Panc1 (cell line): ENCODE results near the gene SLC20A1. TPM values are rescaled to one million over a fixed set of nuclear protein-coding genes. Genes with fewer than 3 reads are reported as not detected.
A peak's percentile ranks its signal among the peaks of the same experiment; 100 is the strongest.

Experiments
- ATAC-seq: fragments of 200-7000 bp; cut with Tn5 transposase; 2 replicates; pipeline ENCODE4 v1.9.1; 2020; ENCODE audit warnings: mild to moderate bottlenecking, moderate library complexity
- BruUV-seq: library from RNA; stranded (reverse); fragments of 400-500 nt; replicated peaks from 2 replicates; lab custom pipeline; 2021; lab: Mats Ljungman, UMichigan
- CTCF ChIA-PET: fragments of 300-600 bp; sonication (Branson Sonifier 250); formaldehyde crosslinking; loops from one replicate; lab custom pipeline; 2022; ENCODE audit warnings: antibody characterized with exemption; lab: Charles Lee
- POLR2A ChIA-PET: fragments of 300-600 bp; sonication (Branson Sonifier 250); formaldehyde crosslinking; loops from one replicate; lab custom pipeline; 2022; ENCODE audit warnings: antibody characterized with exemption; lab: Charles Lee
- DNase-seq: peaks from one replicate; pipeline ENCODE4 v3.0.0-alpha.2; 2010; ENCODE audit warnings: low read depth, low spot score
- H3K27ac ChIP-seq: 2 replicates; pipeline ENCODE4 v1.5.1; 2011; ENCODE audit warnings: mild to moderate bottlenecking, low read length, inconsistent platforms
- H3K27me3 ChIP-seq: fragments of 200-500 bp; sonication (Bioruptor generic); 2 replicates; pipeline ENCODE4 v1.6.0; 2014; ENCODE audit warnings: low read length, inconsistent platforms; ENCODE audit not compliant: control insufficient read depth, insufficient read depth
- H3K36me3 ChIP-seq: fragments of 200-500 bp; sonication (Bioruptor generic); 2 replicates; pipeline ENCODE4 v1.5.1; 2014; ENCODE audit warnings: inconsistent platforms, mild to moderate bottlenecking, low read length, moderate library complexity; ENCODE audit not compliant: control insufficient read depth, insufficient read depth
- H3K4me1 ChIP-seq: 2 replicates; pipeline ENCODE4 v1.5.1; 2011; ENCODE audit warnings: inconsistent platforms, mild to moderate bottlenecking, low read length, moderate library complexity; ENCODE audit not compliant: control insufficient read depth, insufficient read depth
- H3K4me3 ChIP-seq, 2 experiments: 2 replicates each; pipeline ENCODE4 v1.5.1; 2011 to 2012; ENCODE audit warnings: low read depth in 2 of 2, low read length in 2 of 2, mild to moderate bottlenecking in 2 of 2, inconsistent platforms in 1 of 2, moderate library complexity in 1 of 2
- H3K9me3 ChIP-seq: fragments of 200-500 bp; sonication (Bioruptor generic); 2 replicates; pipeline ENCODE4 v1.5.1; 2014; ENCODE audit warnings: low read depth, mild to moderate bottlenecking, inconsistent platforms, low read length, moderate library complexity; ENCODE audit not compliant: control insufficient read depth, insufficient read depth
- POLR2AphosphoS5 ChIP-seq: IDR thresholded peaks from 2 replicates; pipeline ENCODE4 v1.6.1; 2012; ENCODE audit warnings: mild to moderate bottlenecking, low read depth, low read length, moderate library complexity
- SIN3A ChIP-seq: IDR thresholded peaks from 2 replicates; pipeline ENCODE4 v1.6.1; 2012; ENCODE audit warnings: low read depth, mild to moderate bottlenecking, low read length, moderate library complexity, borderline replicate concordance; ENCODE audit not compliant: insufficient read depth
- TCF7L2 ChIP-seq: IDR thresholded peaks from 2 replicates; pipeline ENCODE4 v1.6.1; 2011; ENCODE audit warnings: mild to moderate bottlenecking, low read depth, low read length, inconsistent platforms
- in situ Hi-C: cut with HindIII; loops from 2 replicates; pipeline ENCODE4 v1.10.0; 2016; ENCODE audit warnings: low sequenced_read_pairs, low pct_unique_long_range_greater_than_20kb
- intact Hi-C: fragments of 100-400 bp; cut with micrococcal nuclease; formaldehyde crosslinking; loops from one replicate; pipeline ENCODE4 v1.10.0; 2022; ENCODE audit not compliant: unreplicated experiment
- total RNA-seq: library from RNA; stranded (reverse); gene quantifications from one replicate; pipeline ENCODE4 v1.2.1, GENCODE V29; 2021; ENCODE audit not compliant: unreplicated experiment
- TF ChIP-seq, protein P1 (sequence below): fragments of 450-650 bp; IDR thresholded peaks from 2 replicates; pipeline ENCODE4 v1.5.1; 2017; ENCODE audit warnings: mild to moderate bottlenecking
- TF ChIP-seq, protein P2 (sequence below), 2 experiments: IDR thresholded peaks; 2 replicates each; pipeline ENCODE4 v1.6.1; 2011 to 2012; ENCODE audit warnings: low read depth in 2 of 2, control low read depth in 1 of 2, low read length in 1 of 2, mild to moderate bottlenecking in 1 of 2, moderate library complexity in 1 of 2; ENCODE audit not compliant: insufficient read depth in 1 of 2

Gene SLC20A1
- total RNA-seq, 1 experiment from 2014 or later, result 72.0 TPM

DNA sequence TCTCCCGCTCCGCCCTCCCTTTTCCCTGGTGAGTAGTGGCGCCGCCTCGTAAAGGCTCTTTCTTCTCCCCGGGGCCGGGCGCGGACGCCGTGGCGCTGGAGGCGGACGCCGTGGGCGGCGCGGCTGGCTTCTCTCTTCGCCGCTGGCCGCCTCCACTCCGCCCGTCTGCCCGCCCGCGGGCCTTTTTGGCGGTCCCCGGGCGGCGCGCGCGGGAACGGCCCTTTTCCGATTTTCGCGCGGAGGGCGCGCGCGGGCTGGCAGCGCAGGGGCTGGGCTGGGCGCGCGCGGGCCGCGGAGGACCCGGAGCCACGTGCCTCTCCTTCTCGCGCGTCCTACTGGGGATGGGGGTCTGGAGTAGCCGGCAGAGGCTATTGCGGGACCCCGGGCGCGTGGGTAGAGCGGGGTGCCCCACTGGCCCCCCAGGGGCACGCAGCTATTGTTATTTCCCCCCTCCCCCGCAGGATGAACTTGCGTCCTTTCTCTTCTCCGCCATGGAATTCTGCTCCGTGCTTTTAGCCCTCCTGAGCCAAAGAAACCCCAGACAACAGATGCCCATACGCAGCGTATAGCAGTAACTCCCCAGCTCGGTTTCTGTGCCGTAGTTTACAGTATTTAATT lies 472 bp downstream of the SLC20A1 start:
- in situ Hi-C loops, result no loop called here

DNA sequence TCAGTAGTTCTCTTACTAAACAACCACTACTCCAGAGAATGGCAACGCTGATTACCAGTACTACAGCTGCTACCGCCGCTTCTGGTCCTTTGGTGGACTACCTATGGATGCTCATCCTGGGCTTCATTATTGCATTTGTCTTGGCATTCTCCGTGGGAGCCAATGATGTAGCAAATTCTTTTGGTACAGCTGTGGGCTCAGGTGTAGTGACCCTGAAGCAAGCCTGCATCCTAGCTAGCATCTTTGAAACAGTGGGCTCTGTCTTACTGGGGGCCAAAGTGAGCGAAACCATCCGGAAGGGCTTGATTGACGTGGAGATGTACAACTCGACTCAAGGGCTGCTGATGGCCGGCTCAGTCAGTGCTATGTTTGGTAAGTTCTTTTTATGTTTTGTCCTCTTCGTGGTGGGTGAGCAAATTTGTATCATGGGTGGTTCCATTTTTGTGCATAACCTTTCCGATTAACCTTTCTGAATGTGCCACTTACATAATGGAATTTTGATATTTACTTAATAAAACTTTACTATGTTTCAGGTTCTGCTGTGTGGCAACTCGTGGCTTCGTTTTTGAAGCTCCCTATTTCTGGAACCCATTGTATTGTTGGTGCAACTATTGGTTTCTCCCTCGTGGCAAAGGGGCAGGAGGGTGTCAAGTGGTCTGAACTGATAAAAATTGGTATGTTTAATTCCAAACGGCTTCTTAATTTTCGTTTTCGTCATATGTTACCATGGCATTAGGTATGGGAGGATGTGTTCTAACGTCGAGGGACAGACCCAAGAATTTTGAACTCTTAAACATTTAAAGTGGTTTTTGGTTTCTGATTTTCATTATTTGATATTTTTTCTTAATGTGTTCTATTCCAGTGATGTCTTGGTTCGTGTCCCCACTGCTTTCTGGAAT lies 1.3 kb downstream of the SLC20A1 start:
- Histone ChIP-seq H3K27ac (peak overlapping the region; percentile 91), H3K9me3 (no peaks in the 10 kb centered on the region), H3K36me3 (peaks cover 44% of the 10 kb centered on the region), H3K4me1 (peaks cover 37% of the 10 kb centered on the region), H3K4me3 (peak overlapping the region; percentile 70 to 86), H3K27me3 (no peaks in the 10 kb centered on the region)
- POLR2A ChIA-PET, result interaction anchor here (0.7 to 1.1 kb wide), 2 partner anchors 8 to 19 kb away, joined by 4 read pairs; no protein-coding TSS in a partner anchor
- CTCF ChIA-PET, result interaction anchor here (0.6 kb wide), 1 partner anchor 14 kb away, joined by 6 read pairs; no protein-coding TSS in a partner anchor
- TF ChIP-seq, protein P1, sequence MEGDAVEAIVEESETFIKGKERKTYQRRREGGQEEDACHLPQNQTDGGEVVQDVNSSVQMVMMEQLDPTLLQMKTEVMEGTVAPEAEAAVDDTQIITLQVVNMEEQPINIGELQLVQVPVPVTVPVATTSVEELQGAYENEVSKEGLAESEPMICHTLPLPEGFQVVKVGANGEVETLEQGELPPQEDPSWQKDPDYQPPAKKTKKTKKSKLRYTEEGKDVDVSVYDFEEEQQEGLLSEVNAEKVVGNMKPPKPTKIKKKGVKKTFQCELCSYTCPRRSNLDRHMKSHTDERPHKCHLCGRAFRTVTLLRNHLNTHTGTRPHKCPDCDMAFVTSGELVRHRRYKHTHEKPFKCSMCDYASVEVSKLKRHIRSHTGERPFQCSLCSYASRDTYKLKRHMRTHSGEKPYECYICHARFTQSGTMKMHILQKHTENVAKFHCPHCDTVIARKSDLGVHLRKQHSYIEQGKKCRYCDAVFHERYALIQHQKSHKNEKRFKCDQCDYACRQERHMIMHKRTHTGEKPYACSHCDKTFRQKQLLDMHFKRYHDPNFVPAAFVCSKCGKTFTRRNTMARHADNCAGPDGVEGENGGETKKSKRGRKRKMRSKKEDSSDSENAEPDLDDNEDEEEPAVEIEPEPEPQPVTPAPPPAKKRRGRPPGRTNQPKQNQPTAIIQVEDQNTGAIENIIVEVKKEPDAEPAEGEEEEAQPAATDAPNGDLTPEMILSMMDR, result no peak
- TF ChIP-seq, protein P2, sequence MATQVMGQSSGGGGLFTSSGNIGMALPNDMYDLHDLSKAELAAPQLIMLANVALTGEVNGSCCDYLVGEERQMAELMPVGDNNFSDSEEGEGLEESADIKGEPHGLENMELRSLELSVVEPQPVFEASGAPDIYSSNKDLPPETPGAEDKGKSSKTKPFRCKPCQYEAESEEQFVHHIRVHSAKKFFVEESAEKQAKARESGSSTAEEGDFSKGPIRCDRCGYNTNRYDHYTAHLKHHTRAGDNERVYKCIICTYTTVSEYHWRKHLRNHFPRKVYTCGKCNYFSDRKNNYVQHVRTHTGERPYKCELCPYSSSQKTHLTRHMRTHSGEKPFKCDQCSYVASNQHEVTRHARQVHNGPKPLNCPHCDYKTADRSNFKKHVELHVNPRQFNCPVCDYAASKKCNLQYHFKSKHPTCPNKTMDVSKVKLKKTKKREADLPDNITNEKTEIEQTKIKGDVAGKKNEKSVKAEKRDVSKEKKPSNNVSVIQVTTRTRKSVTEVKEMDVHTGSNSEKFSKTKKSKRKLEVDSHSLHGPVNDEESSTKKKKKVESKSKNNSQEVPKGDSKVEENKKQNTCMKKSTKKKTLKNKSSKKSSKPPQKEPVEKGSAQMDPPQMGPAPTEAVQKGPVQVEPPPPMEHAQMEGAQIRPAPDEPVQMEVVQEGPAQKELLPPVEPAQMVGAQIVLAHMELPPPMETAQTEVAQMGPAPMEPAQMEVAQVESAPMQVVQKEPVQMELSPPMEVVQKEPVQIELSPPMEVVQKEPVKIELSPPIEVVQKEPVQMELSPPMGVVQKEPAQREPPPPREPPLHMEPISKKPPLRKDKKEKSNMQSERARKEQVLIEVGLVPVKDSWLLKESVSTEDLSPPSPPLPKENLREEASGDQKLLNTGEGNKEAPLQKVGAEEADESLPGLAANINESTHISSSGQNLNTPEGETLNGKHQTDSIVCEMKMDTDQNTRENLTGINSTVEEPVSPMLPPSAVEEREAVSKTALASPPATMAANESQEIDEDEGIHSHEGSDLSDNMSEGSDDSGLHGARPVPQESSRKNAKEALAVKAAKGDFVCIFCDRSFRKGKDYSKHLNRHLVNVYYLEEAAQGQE (IDR thresholded peaks at IDR 0.05; ENCODE audit: insufficient read depth in 1 of 2, low read depth in 2 of 2, low read length in 1 of 2), result no peak
- TF ChIP-seq POLR2AphosphoS5, result no peak
- no peak for TF ChIP-seq SIN3A
- no peak for TF ChIP-seq TCF7L2
- BruUV-seq, result no TSS peak
- in situ Hi-C loops (no loop called here), intact Hi-C loops (no loop called here)
- ATAC-seq (no peak), DNase-seq (no peak)

More for the DNA sequence above, 472 bp downstream of the SLC20A1 start:
- no peaks in the 10 kb centered on the region for H3K27me3 ChIP-seq
- H3K4me1 ChIP-seq, result peaks cover 37% of the 10 kb centered on the region
- no TSS peak for BruUV-seq
- intact Hi-C loops, result no loop called here
- ATAC-seq (peak; percentile 50), DNase-seq (no peak)
- H3K27ac ChIP-seq, result peak overlapping the region; percentile 91
- H3K36me3 ChIP-seq, result peaks cover 38% of the 10 kb centered on the region
- H3K4me3 ChIP-seq, result peak overlapping the region; percentile 70 to 86
- H3K9me3 ChIP-seq, result no peaks in the 10 kb centered on the region
- TF ChIP-seq, protein P2 (IDR thresholded peaks at IDR 0.05; ENCODE audit: insufficient read depth in 1 of 2, low read depth in 2 of 2, low read length in 1 of 2), result no peak
- TF ChIP-seq SIN3A (no peak), TCF7L2 (no peak), POLR2AphosphoS5 (no peak)
- TF ChIP-seq, protein P1, result no peak
- ChIA-PET POLR2A (interaction anchor here (1.1 kb wide), 1 partner anchor 9 kb away, joined by 4 read pairs; no protein-coding TSS in a partner anchor), CTCF (no interaction called here)
